ENCODE measurements around the gene LRRC3.

DNA sequence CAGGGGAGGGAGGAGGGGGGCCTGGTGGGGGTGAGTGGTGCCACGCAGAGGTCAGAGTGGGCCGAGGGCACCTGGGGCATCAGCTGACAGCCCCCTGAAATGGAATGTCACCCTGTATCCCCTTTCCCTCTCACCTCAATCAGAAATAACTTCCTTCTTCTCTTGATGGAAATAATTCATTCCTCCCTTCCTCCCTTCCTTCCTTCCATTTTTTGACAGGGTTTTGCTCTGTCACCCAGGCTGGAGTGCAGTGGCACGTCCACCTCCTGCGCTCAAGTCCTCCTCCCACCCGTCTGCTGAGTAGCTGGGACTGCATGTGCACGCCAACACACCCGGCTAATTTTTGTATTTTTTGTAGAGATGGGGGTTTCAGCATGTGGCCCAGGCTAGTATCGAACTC lies 48.4 kb upstream of the LRRC3 start:
- TF ChIP-seq PATZ1 (CRISPR knock-in tag; IDR thresholded peaks at IDR 0.05; ENCODE audit: borderline replicate concordance) (no peak), TCF4 (CRISPR knock-in tag; IDR thresholded peaks at IDR 0.05; ENCODE audit: borderline replicate concordance) (no peak), CSDC2 (CRISPR knock-in tag; IDR thresholded peaks at IDR 0.05) (no peak), OSR1 (CRISPR knock-in tag; IDR thresholded peaks at IDR 0.05) (no peak), ARNTL (CRISPR knock-in tag; IDR thresholded peaks at IDR 0.05; ENCODE audit: borderline replicate concordance, low read depth) (no peak), ISL1 (CRISPR knock-in tag; IDR thresholded peaks at IDR 0.05) (no peak), RARB (CRISPR knock-in tag; IDR thresholded peaks at IDR 0.05) (no peak), CREB5 (CRISPR knock-in tag; IDR thresholded peaks at IDR 0.05; ENCODE audit: low read depth) (no peak), ZNF70 (CRISPR knock-in tag; IDR thresholded peaks at IDR 0.05) (no peak), ESRRG (CRISPR knock-in tag; IDR thresholded peaks at IDR 0.05) (no peak)
- TF ChIP-seq, protein P1, sequence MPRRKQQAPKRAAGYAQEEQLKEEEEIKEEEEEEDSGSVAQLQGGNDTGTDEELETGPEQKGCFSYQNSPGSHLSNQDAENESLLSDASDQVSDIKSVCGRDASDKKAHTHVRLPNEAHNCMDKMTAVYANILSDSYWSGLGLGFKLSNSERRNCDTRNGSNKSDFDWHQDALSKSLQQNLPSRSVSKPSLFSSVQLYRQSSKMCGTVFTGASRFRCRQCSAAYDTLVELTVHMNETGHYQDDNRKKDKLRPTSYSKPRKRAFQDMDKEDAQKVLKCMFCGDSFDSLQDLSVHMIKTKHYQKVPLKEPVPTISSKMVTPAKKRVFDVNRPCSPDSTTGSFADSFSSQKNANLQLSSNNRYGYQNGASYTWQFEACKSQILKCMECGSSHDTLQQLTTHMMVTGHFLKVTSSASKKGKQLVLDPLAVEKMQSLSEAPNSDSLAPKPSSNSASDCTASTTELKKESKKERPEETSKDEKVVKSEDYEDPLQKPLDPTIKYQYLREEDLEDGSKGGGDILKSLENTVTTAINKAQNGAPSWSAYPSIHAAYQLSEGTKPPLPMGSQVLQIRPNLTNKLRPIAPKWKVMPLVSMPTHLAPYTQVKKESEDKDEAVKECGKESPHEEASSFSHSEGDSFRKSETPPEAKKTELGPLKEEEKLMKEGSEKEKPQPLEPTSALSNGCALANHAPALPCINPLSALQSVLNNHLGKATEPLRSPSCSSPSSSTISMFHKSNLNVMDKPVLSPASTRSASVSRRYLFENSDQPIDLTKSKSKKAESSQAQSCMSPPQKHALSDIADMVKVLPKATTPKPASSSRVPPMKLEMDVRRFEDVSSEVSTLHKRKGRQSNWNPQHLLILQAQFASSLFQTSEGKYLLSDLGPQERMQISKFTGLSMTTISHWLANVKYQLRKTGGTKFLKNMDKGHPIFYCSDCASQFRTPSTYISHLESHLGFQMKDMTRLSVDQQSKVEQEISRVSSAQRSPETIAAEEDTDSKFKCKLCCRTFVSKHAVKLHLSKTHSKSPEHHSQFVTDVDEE (CRISPR knock-in tag; IDR thresholded peaks at IDR 0.05), result no peak
